Activated naive CD4-positive, alpha-beta T cell treated with anti-CD3 and anti-CD28 coated beads, Interleukin-2, amount 50 U/mL, for 72 hours (primary cell): ENCODE measurements around the gene ZNF687. TPM values are rescaled to one million over a fixed set of nuclear protein-coding genes. Genes with fewer than 3 reads are reported as not detected.

Experiments
- ATAC-seq, 2 donors: fragments of 150-1000 bp; cut with Tn5 transposase; 2 replicates each; pipeline ENCODE4 v1.10.0; 2021; ENCODE audit warnings: mild to moderate bottlenecking in 2 of 2, moderate library complexity in 2 of 2
- DNase-seq, 2 donors: peaks; one replicate each; pipeline ENCODE4 v3.0.0; 2021 to 2022; ENCODE audit warnings: low spot score in 2 of 2
- H3K27ac Mint-ChIP-seq, 2 donors: one replicate each; pipeline ENCODE4 v1.8.0; 2022; ENCODE audit warnings: mild to moderate bottlenecking in 2 of 2, mixed read lengths in 2 of 2
- H3K36me3 Mint-ChIP-seq, 2 donors: one replicate each; pipeline ENCODE4 v1.8.0; 2022; ENCODE audit warnings: mixed read lengths in 2 of 2
- H3K9me3 Mint-ChIP-seq, 2 donors: one replicate each; pipeline ENCODE4 v1.8.0; 2022; ENCODE audit warnings: mixed read lengths in 2 of 2
- total RNA-seq, 2 donors: library from RNA; stranded (reverse); gene quantifications; one replicate each; pipeline ENCODE4 v1.2.3, GENCODE V29; 2022

Gene ZNF687
- total RNA-seq, 2 donors from 2014 or later: 28.0 to 29.0 TPM

GRCh38 chr1:151289991-151290708 lies 8.1 kb downstream of the ZNF687 start:
- no peaks in the 10 kb centered on the region for H3K9me3 Mint-ChIP-seq
- no peaks in the 10 kb centered on the region for H3K36me3 Mint-ChIP-seq
- no peak for ATAC-seq
- peak overlapping the region; percentile 67 to 81 for H3K27ac Mint-ChIP-seq
- no peak for DNase-seq

GRCh38 chr1:151290709-151291303 lies 8.7 kb downstream of the ZNF687 start:
- no peaks in the 10 kb centered on the region for H3K36me3 Mint-ChIP-seq
- peak in 1 of 2 donors; percentile 7 for ATAC-seq
- H3K9me3 Mint-ChIP-seq: no peaks in the 10 kb centered on the region
- DNase-seq: no peak
- H3K27ac Mint-ChIP-seq: peak overlapping the region; percentile 67 to 81

- ATAC-seq (peak in 1 of 2 donors; percentile 10), DNase-seq (no peak)
- peak overlapping the region; percentile 50 to 85 for H3K27ac Mint-ChIP-seq
- H3K36me3 Mint-ChIP-seq: no peaks in the 10 kb centered on the region
- no peaks in the 10 kb centered on the region for H3K9me3 Mint-ChIP-seq
These were observed 10.3 kb downstream of the ZNF687 start for GRCh38 chr1:151292207-151293030.

GRCh38 chr1:151293093-151293492 lies 11.0 kb downstream of the ZNF687 start:
- H3K27ac Mint-ChIP-seq: peak overlapping the region; percentile 50 to 85
- ATAC-seq (peak in 1 of 2 donors; percentile 14), DNase-seq (no peak)
- H3K9me3 Mint-ChIP-seq: no peaks in the 10 kb centered on the region
- no peaks in the 10 kb centered on the region for H3K36me3 Mint-ChIP-seq

- peaks cover 6 to 12% of the 10 kb centered on the region in 2 donors for H3K36me3 Mint-ChIP-seq
- H3K9me3 Mint-ChIP-seq: no peaks in the 10 kb centered on the region
- ATAC-seq: no peak
These were observed 12.8 kb downstream of the ZNF687 start for GRCh38 chr1:151294742-151295462.

GRCh38 chr1:151309811-151310323 lies 27.8 kb downstream of the ZNF687 start:
- peaks cover 10 to 16% of the 10 kb centered on the region in 2 donors for H3K36me3 Mint-ChIP-seq
- DNase-seq: no peak

More at GRCh38 chr1:151294742-151295462, 12.8 kb downstream of the ZNF687 start:
- peak overlapping the region; percentile 40 to 83 for H3K27ac Mint-ChIP-seq
- no peak for DNase-seq

GRCh38 chr1:151311011-151311410 lies 28.9 kb downstream of the ZNF687 start:
- Mint-ChIP-seq H3K36me3 (peaks cover 4 to 16% of the 10 kb centered on the region in 2 donors), H3K9me3 (no peaks in the 10 kb centered on the region), H3K27ac (peak overlapping the region; percentile 75 to 87)
- DNase-seq (no peak), ATAC-seq (no peak)

More at GRCh38 chr1:151309811-151310323, 27.8 kb downstream of the ZNF687 start:
- peak overlapping the region in 1 of 2 donors; percentile 90 for H3K27ac Mint-ChIP-seq
- no peaks in the 10 kb centered on the region for H3K9me3 Mint-ChIP-seq
- ATAC-seq: no peak

- Mint-ChIP-seq H3K27ac (peak overlapping the region; percentile 87 to 99), H3K36me3 (peaks cover 4 to 16% of the 10 kb centered on the region in 2 donors)
- ATAC-seq: peak; percentile 100
These were observed 29.7 kb downstream of the ZNF687 start for GRCh38 chr1:151311589-151312331.

GRCh38 chr1:151312411-151312810 lies 30.3 kb downstream of the ZNF687 start:
- H3K27ac Mint-ChIP-seq: peak overlapping the region; percentile 87 to 99
- ATAC-seq (no peak), DNase-seq (no peak)
- peaks cover 4 to 16% of the 10 kb centered on the region in 2 donors for H3K36me3 Mint-ChIP-seq
- no peaks in the 10 kb centered on the region for H3K9me3 Mint-ChIP-seq

More at GRCh38 chr1:151311589-151312331, 29.7 kb downstream of the ZNF687 start:
- H3K9me3 Mint-ChIP-seq: no peaks in the 10 kb centered on the region
- DNase-seq: peak; percentile 78 to 82

- peak overlapping the region; percentile 87 to 99 for H3K27ac Mint-ChIP-seq
- no peaks in the 10 kb centered on the region for H3K9me3 Mint-ChIP-seq
- peaks cover 4 to 16% of the 10 kb centered on the region in 2 donors for H3K36me3 Mint-ChIP-seq
- DNase-seq (no peak), ATAC-seq (no peak)
These were observed 30.7 kb downstream of the ZNF687 start for GRCh38 chr1:151312826-151313225.

- H3K27ac Mint-ChIP-seq: peak overlapping the region in 1 of 2 donors; percentile 26
- no peak for ATAC-seq
- no peak for DNase-seq
- no peaks in the 10 kb centered on the region for H3K9me3 Mint-ChIP-seq
- peaks cover 4 to 16% of the 10 kb centered on the region in 2 donors for H3K36me3 Mint-ChIP-seq
These were observed 31.4 kb downstream of the ZNF687 start for GRCh38 chr1:151313501-151313900.

GRCh38 chr1:151314137-151314875 lies 32.2 kb downstream of the ZNF687 start:
- Mint-ChIP-seq H3K27ac (peak overlapping the region in 1 of 2 donors; percentile 88), H3K36me3 (peaks cover 0 to 12% of the 10 kb centered on the region in 2 donors), H3K9me3 (no peaks in the 10 kb centered on the region)
- DNase-seq (no peak), ATAC-seq (no peak)

- H3K36me3 Mint-ChIP-seq: peaks cover 5 to 12% of the 10 kb centered on the region in 2 donors
- H3K27ac Mint-ChIP-seq: peak overlapping the region; percentile 1 to 75
- DNase-seq (no peak), ATAC-seq (no peak)
- H3K9me3 Mint-ChIP-seq: no peaks in the 10 kb centered on the region
These were observed 33.6 kb downstream of the ZNF687 start for GRCh38 chr1:151315565-151316235.

GRCh38 chr1:151318975-151319374 lies 36.9 kb downstream of the ZNF687 start:
- Mint-ChIP-seq H3K36me3 (peaks cover 5 to 12% of the 10 kb centered on the region in 2 donors), H3K27ac (peak overlapping the region in 1 of 2 donors; percentile 44), H3K9me3 (no peaks in the 10 kb centered on the region)
- no peak for ATAC-seq
- no peak for DNase-seq
